ENCODE measurements around the gene FBXL22.

The FBXL22 gene

GRCh38 chr15:63630036-63630751 is 33.0 kb downstream of the FBXL22 start:
- H3K27ac ChIP-seq, result no peak overlapping the region
- no peak for TF ChIP-seq ZFX (IDR thresholded peaks at IDR 0.05; ENCODE audit: borderline replicate concordance)

DNA sequence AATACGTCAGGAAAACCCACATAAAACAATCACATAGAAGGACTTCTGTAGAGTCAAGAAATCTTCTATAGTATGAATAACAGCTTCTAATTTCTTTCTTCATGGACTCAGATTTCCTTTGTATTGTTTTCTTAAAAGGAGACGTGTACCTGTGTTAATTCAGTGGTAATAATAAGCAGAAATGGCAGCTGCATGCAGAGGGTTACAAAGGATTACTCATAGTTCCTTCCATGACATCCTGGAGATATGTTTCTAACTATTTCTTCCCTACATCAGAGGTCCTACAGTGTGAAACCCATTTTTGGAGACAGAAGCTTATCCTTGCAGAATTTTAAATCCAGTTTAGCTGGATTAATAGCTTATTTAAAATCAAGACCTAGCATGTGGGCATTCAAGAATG is 36.1 kb downstream of the FBXL22 start:
- no peak for TF ChIP-seq ZFX (IDR thresholded peaks at IDR 0.05; ENCODE audit: borderline replicate concordance)
- TF ChIP-seq, protein P1, sequence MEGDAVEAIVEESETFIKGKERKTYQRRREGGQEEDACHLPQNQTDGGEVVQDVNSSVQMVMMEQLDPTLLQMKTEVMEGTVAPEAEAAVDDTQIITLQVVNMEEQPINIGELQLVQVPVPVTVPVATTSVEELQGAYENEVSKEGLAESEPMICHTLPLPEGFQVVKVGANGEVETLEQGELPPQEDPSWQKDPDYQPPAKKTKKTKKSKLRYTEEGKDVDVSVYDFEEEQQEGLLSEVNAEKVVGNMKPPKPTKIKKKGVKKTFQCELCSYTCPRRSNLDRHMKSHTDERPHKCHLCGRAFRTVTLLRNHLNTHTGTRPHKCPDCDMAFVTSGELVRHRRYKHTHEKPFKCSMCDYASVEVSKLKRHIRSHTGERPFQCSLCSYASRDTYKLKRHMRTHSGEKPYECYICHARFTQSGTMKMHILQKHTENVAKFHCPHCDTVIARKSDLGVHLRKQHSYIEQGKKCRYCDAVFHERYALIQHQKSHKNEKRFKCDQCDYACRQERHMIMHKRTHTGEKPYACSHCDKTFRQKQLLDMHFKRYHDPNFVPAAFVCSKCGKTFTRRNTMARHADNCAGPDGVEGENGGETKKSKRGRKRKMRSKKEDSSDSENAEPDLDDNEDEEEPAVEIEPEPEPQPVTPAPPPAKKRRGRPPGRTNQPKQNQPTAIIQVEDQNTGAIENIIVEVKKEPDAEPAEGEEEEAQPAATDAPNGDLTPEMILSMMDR (IDR thresholded peaks at IDR 0.05), result no peak
- no peak overlapping the region for H3K27ac ChIP-seq

- no peak for TF ChIP-seq ZFX (IDR thresholded peaks at IDR 0.05; ENCODE audit: borderline replicate concordance)
- TF ChIP-seq, protein P1 (IDR thresholded peaks at IDR 0.05), result no peak
- H3K27ac ChIP-seq, result no peak overlapping the region
Observed at GRCh38 chr15:63634154-63634553, 37.0 kb downstream of the FBXL22 start.

DNA sequence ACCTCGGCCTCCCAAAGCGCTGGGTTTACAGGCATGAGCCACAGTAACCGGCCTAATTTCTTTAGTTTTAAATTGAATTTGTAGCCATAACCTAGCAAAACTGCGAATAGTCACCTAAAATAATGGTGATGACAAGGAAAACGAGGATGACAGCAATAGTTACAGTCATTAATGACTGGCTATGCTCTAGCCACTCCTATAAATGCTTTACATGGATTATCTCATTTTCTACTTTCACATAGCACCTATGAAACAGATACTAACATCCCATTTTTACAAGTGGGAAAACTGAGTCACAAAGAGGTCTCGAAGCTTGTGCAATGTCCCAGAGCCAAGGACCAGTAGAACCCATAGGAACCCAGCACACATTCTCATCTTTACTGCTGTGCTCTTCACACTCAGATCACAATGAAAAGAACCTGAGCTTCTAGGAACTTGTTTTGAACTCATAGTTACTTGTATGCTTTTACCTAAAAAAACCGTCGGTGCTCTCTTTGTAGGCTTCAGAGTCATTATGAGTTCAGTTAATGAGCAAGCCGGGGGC is 39.4 kb downstream of the FBXL22 start:
- TF ChIP-seq, protein P1 (IDR thresholded peaks at IDR 0.05), result no peak

GRCh38 chr15:63638839-63639238 is 41.7 kb downstream of the FBXL22 start:
- TF ChIP-seq ZFX (IDR thresholded peaks at IDR 0.05; ENCODE audit: borderline replicate concordance), result no peak
- TF ChIP-seq, protein P1 (IDR thresholded peaks at IDR 0.05), result no peak
- no peak overlapping the region for H3K27ac ChIP-seq

More for the DNA sequence above, 39.4 kb downstream of the FBXL22 start:
- no peak overlapping the region for H3K27ac ChIP-seq

DNA sequence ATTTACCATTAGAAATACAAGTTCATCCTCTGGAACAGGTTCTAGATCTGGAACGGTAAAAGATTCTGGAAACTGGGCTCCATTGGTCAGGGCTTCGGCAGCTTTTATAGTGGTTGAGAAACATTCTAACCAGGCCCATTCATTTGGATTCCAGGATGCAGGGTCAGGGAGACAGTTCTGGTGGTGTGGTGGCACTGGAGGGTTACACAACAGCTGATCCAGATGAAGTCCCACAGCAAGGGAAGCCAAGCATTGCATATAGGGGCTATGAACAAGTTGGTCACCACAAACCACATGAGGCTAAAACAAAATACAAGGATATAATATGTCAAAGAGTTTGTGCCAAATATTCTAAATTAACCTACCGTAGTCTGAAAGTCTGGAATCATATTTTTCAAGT is 43.0 kb downstream of the FBXL22 start:
- TF ChIP-seq, protein P1 (IDR thresholded peaks at IDR 0.05), result no peak
- no peak for TF ChIP-seq ZFX (IDR thresholded peaks at IDR 0.05; ENCODE audit: borderline replicate concordance)
- no peak overlapping the region for H3K27ac ChIP-seq

Data from 22Rv1 (cell line).